Endothelial cell of umbilical vein (primary cell): ENCODE results near the gene SNX22. TPM values are rescaled to one million over a fixed set of nuclear protein-coding genes. Genes with fewer than 3 reads are reported as not detected.
A peak's percentile ranks its signal among the peaks of the same experiment; 100 is the strongest.

Source experiments
- BruUV-seq: library from RNA; stranded (reverse); fragments of 400-500 nt; replicated peaks from 2 replicates; lab custom pipeline; 2021; lab: Mats Ljungman, UMichigan
- CTCF ChIA-PET: fragments of 300-600, 350-600 bp; sonication (Branson Sonifier 250); formaldehyde crosslinking; loops from one replicate; lab custom pipeline; 2021; ENCODE audit warnings: antibody characterized with exemption, inconsistent platforms; lab: Charles Lee
- POLR2A ChIA-PET: fragments of 300-600, 350-600 bp; sonication (Branson Sonifier 250); formaldehyde crosslinking; loops from one replicate; lab custom pipeline; 2021; ENCODE audit warnings: antibody characterized with exemption, inconsistent platforms; lab: Charles Lee
- DNase-seq: peaks from one replicate; pipeline ENCODE4 v3.0.0-alpha.2; 2011; ENCODE audit warnings: low read depth, low spot score
- FAIRE-seq: peaks from 2 replicates; lab custom pipeline; 2011; peaks lifted over from hg19 to GRCh38; lab: Jason Lieb, UNC
- H2AFZ ChIP-seq: 2 replicates; pipeline ENCODE4 v1.6.0; 2012; ENCODE audit warnings: low read depth, low read length, control low read depth, inconsistent platforms
- H3K27ac ChIP-seq: 2 replicates; pipeline ENCODE4 v1.5.1; 2011; ENCODE audit warnings: low read depth, mild to moderate bottlenecking, control low read depth, low read length, moderate library complexity; ENCODE audit not compliant: insufficient read depth
- H3K27me3 ChIP-seq, 2 experiments: 2 replicates each; pipeline versions ENCODE4 v1.6.0 to v1.6.1; 2011; ENCODE audit warnings: low read length in 2 of 2, mixed read lengths in 1 of 2; ENCODE audit not compliant: control insufficient read depth in 2 of 2, insufficient read depth in 2 of 2
- H3K36me3 ChIP-seq, 2 experiments: 2 replicates in 1 of 2; 3 replicates in 1 of 2; pipeline ENCODE4 v1.5.1; 2011; ENCODE audit warnings: low read length in 2 of 2, mild to moderate bottlenecking in 1 of 2, moderate library complexity in 1 of 2; ENCODE audit not compliant: control insufficient read depth in 2 of 2, insufficient read depth in 2 of 2; ENCODE audit errors: extremely low read depth in 1 of 2
- H3K4me1 ChIP-seq: 3 replicates; pipeline ENCODE4 v1.5.1; 2011; ENCODE audit warnings: mild to moderate bottlenecking, low read length; ENCODE audit not compliant: control insufficient read depth, insufficient read depth; ENCODE audit errors: extremely low read depth
- H3K4me2 ChIP-seq: 2 replicates; pipeline ENCODE4 v1.6.1; 2011; ENCODE audit warnings: low read length, control low read depth, mixed read lengths; ENCODE audit not compliant: insufficient read depth
- H3K4me3 ChIP-seq, 3 experiments: fragments of 200-600 bp in 1 of 3; sonication (generic), shearing (Covaris generic) in 1 of 3; replicated peaks in 1 of 3; 2 replicates each; pipeline ENCODE4 v1.5.1; 2011 to 2016; ENCODE audit warnings: control low read depth in 3 of 3, low read length in 3 of 3, mild to moderate bottlenecking in 2 of 3, inconsistent platforms in 1 of 3, low read depth in 1 of 3, moderate library complexity in 1 of 3; ENCODE audit not compliant: insufficient read depth in 1 of 3
- H3K79me2 ChIP-seq: 2 replicates; pipeline ENCODE4 v1.6.0; 2012; ENCODE audit warnings: low read length, inconsistent platforms; ENCODE audit not compliant: control insufficient read depth, insufficient read depth
- H3K9ac ChIP-seq: replicated peaks from 2 replicates; pipeline ENCODE3; 2011; ENCODE audit warnings: low read length, control low read depth; ENCODE audit not compliant: insufficient read depth; ENCODE audit errors: extremely low read depth
- H3K9me1 ChIP-seq: replicated peaks from 3 replicates; pipeline ENCODE4 v1.6.0; 2011; ENCODE audit warnings: mild to moderate bottlenecking, low read length; ENCODE audit not compliant: control insufficient read depth, insufficient read depth; ENCODE audit errors: extremely low read depth
- H3K9me3 ChIP-seq: replicated peaks from 2 replicates; pipeline ENCODE4 v1.5.1; 2012; ENCODE audit warnings: low read length, inconsistent platforms; ENCODE audit not compliant: control insufficient read depth, insufficient read depth
- H4K20me1 ChIP-seq: replicated peaks from 2 replicates; pipeline ENCODE3; 2011; ENCODE audit warnings: mild to moderate bottlenecking, low read length; ENCODE audit not compliant: control insufficient read depth, insufficient read depth; ENCODE audit errors: extremely low read depth
- CTCF ChIP-seq, 2 donors: IDR thresholded peaks; 1 replicate in 1 of 2; 2 replicates in 1 of 2; pipeline ENCODE4 v1.5.1; 2011; ENCODE audit warnings: low read length in 2 of 2, mild to moderate bottlenecking in 2 of 2, moderate library complexity in 2 of 2, control low read depth in 1 of 2, inconsistent platforms in 1 of 2, low read depth in 1 of 2; ENCODE audit not compliant: insufficient read depth in 1 of 2; ENCODE audit errors: extremely low read depth in 1 of 2
- EZH2 ChIP-seq: IDR thresholded peaks from 2 replicates; pipeline ENCODE4 v1.6.1; 2012; ENCODE audit warnings: borderline replicate concordance, low read depth, mild to moderate bottlenecking, moderate library complexity, low read length, inconsistent platforms; ENCODE audit not compliant: severe bottlenecking
- FOS ChIP-seq: IDR thresholded peaks from 2 replicates; pipeline ENCODE4 v1.6.1; 2011; ENCODE audit warnings: mild to moderate bottlenecking, low read length, moderate library complexity, borderline replicate concordance; ENCODE audit not compliant: insufficient read depth
- GATA2 ChIP-seq: IDR thresholded peaks from 2 replicates; pipeline ENCODE4 v1.7.0; 2011; ENCODE audit warnings: low read depth, mild to moderate bottlenecking, moderate library complexity, mixed read lengths, low read length; ENCODE audit not compliant: insufficient read length, insufficient read depth
- JUN ChIP-seq: IDR thresholded peaks from 2 replicates; pipeline ENCODE4 v1.6.1; 2011; ENCODE audit warnings: borderline replicate concordance, low read depth; ENCODE audit not compliant: insufficient read length, insufficient read depth
- MAX ChIP-seq: IDR thresholded peaks from 2 replicates; pipeline ENCODE4 v1.6.1; 2011; ENCODE audit not compliant: insufficient read depth, insufficient read length
- MYC ChIP-seq: IDR thresholded peaks from one replicate; pipeline ENCODE4 v1.6.1; 2011; ENCODE audit warnings: mild to moderate bottlenecking, low read depth, low read length
- POLR2A ChIP-seq: IDR thresholded peaks from 2 replicates; pipeline ENCODE4 v1.6.1; 2012; ENCODE audit warnings: low read depth, mild to moderate bottlenecking, control low read depth, low read length
- POLR2AphosphoS5 ChIP-seq: IDR thresholded peaks from 2 replicates; pipeline ENCODE4 v1.6.1; 2012; ENCODE audit warnings: low read depth, mild to moderate bottlenecking, control low read depth, low read length, moderate library complexity; ENCODE audit not compliant: insufficient read depth
- dilution Hi-C: fragments of 300-500 bp; cut with MboI; formaldehyde crosslinking; loops from one replicate; pipeline ENCODE4 v1.15.0; 2019; ENCODE audit warnings: low sequenced_read_pairs; ENCODE audit not compliant: extremely low pct_ligation_motif_present
- intact Hi-C: fragments of 100-400 bp; cut with micrococcal nuclease; formaldehyde crosslinking; loops from one replicate; pipeline ENCODE4 v1.10.0; 2022
- polyA plus RNA-seq, 4 experiments: library from polyadenylated mRNA; depleted of rRNA in 3 of 4; stranded (reverse) in 3 of 4; unstranded in 1 of 4; fragments of >200 nt; gene quantifications; 2 replicates each; pipeline versions ENCODE4 v1.2.1 to v1.2.3, GENCODE V29; 2011 to 2012; ENCODE audit warnings: missing spikeins in 1 of 4
- total RNA-seq: library from RNA; stranded (reverse); gene quantifications from 2 replicates; pipeline ENCODE4 v1.2.3, GENCODE V29; 2021

Gene SNX22
- total and polyA plus RNA-seq, 2 donors (not counting 3 experiments of a cell fraction or from before 2014, with no cell fraction given), result 0.14 to 0.73 TPM

GRCh38 chr15:64162478-64162868 is 10.9 kb downstream of the SNX22 start:
- CTCF ChIA-PET, result interaction anchor here (3.3 kb wide), 1 partner anchor 9 kb away, joined by 33 read pairs; no protein-coding TSS in a partner anchor
- Histone ChIP-seq H3K27me3 (no peaks in the 10 kb centered on the region), H3K9me1 (no peaks in the 10 kb centered on the region), H3K27ac (peak overlapping the region; percentile 70), H2AFZ (peak overlapping the region; percentile 57), H3K4me3 (peak overlapping the region; percentile 77 to 96 (median 94)), H3K36me3 (peaks cover 11 to 27% of the 10 kb centered on the region in 2 experiments), H3K79me2 (peaks cover 40% of the 10 kb centered on the region), H3K9me3 (no peaks in the 10 kb centered on the region), H3K4me1 (peaks cover 16% of the 10 kb centered on the region), H3K9ac (peak overlapping the region; percentile 93), H3K4me2 (peak overlapping the region; percentile 56), H4K20me1 (no peaks in the 10 kb centered on the region)
- POLR2A ChIA-PET, result interaction anchor here (0.7 to 1.7 kb wide), 2 partner anchors 75 to 225 kb away, joined by 3 to 8 read pairs; partner anchors contain the start of gene TRIP4
- BruUV-seq, result no TSS peak
- dilution Hi-C loops, result no loop called here
- intact Hi-C loops, result loop anchor here (2.0 kb wide), 1 partner anchor 224 kb away; the partner anchor contains the start of gene TRIP4
- TF ChIP-seq GATA2 (no peak), MYC (no peak)
- no peak for FAIRE-seq
- DNase-seq, result no peak

- Histone ChIP-seq H3K9ac (peak within 1 kb of the TSS; percentile 93), H3K27ac (peak within 1 kb of the TSS; percentile 70), H4K20me1 (no peaks in the 10 kb centered on the region), H3K79me2 (peaks cover 38% of the 10 kb centered on the region), H3K27me3 (no peaks in the 10 kb centered on the region), H3K36me3 (peaks cover 9 to 21% of the 10 kb centered on the region in 2 experiments), H3K9me1 (no peaks in the 10 kb centered on the region), H3K9me3 (no peaks in the 10 kb centered on the region), H3K4me1 (peaks cover 16% of the 10 kb centered on the region), H2AFZ (peak within 1 kb of the TSS; percentile 95), H3K4me2 (peak within 1 kb of the TSS; percentile 89), H3K4me3 (peak within 1 kb of the TSS; percentile 77 to 96 (median 94))
- FAIRE-seq (peak; percentile 92), DNase-seq (peak; percentile 98)
- no peak for TF ChIP-seq FOS
- TF ChIP-seq POLR2A, result peak; percentile 95
- TF ChIP-seq MYC, result no peak
- no peak for TF ChIP-seq GATA2
- TF ChIP-seq POLR2AphosphoS5, result peak; percentile 98
- TF ChIP-seq MAX, result no peak
- no peak for TF ChIP-seq EZH2
- TF ChIP-seq JUN, result no peak
- TF ChIP-seq CTCF (IDR thresholded peaks at IDR 0.05; ENCODE audit: extremely low read depth in 1 of 2, insufficient read depth in 1 of 2, low read depth in 1 of 2, low read length in 2 of 2), result peak; percentile 39 to 59
- dilution Hi-C loops (no loop called here), intact Hi-C loops (loop anchor here (1.0 to 2.0 kb wide), 3 partner anchors 85 to 224 kb away; partner anchors contain the start of genes CSNK1G1 and TRIP4)
- CTCF ChIA-PET, result interaction anchor here (1.0 to 3.3 kb wide), 9 partner anchors 9 to 490 kb away, joined by 3 to 33 read pairs (median 4); partner anchors contain the start of genes CSNK1G1 and TRIP4
- BruUV-seq, result no TSS peak
- POLR2A ChIA-PET, result interaction anchor here (0.6 to 1.7 kb wide), 3 partner anchors 19 to 225 kb away, joined by 3 to 8 read pairs (median 7); partner anchors contain the start of gene TRIP4
Measured at GRCh38 chr15:64162869-64163658, 11.5 kb downstream of the SNX22 start, which contains the start of gene PPIB. PPIB (minus strand) TSS chr15:64163022; CDS start chr15:64162986, 36 bp downstream.
